HG02642 (cell line): ENCODE measurements around the gene COX17.

ENCODE experiments used
- ATAC-seq: cut with Tn5 transposase; IDR thresholded peaks from one replicate; pipeline ENCODE4 v1.9.1; 2021; ENCODE audit warnings: mild to moderate bottlenecking; ENCODE audit not compliant: unreplicated experiment, poor library complexity

COX17 gene

GRCh38 chr3:119626196-119626595 lies 51.0 kb downstream of the COX17 start:
- ATAC-seq: no peak

GRCh38 chr3:119625451-119626153 lies 51.6 kb downstream of the COX17 start:
- no peak for ATAC-seq

- ATAC-seq: no peak
Measured at GRCh38 chr3:119624002-119624720, 53.0 kb downstream of the COX17 start.

- ATAC-seq: no peak
Measured at GRCh38 chr3:119620899-119621298, 56.3 kb downstream of the COX17 start.
